G401 (cell line): ENCODE data around the gene CIAPIN1. TPM values are rescaled to one million over a fixed set of nuclear protein-coding genes. Genes with fewer than 3 reads are reported as not detected.
"Not testable (repeated sequence)": the region's sequence is repeated elsewhere in the genome, so short reads cannot be mapped to it uniquely, and the experiment has no call there.

Source experiments
- DNase-seq: peaks from one replicate; pipeline ENCODE4 v3.0.0-alpha.2; 2015; ENCODE audit warnings: low spot score
- in situ Hi-C: cut with HindIII; loops from 2 replicates; pipeline ENCODE4 v1.10.0; 2016; ENCODE audit warnings: low sequenced_read_pairs, mixed read lengths
- total RNA-seq: library from RNA; depleted of rRNA; stranded (reverse); fragments of >200 nt; shearing (Covaris generic); gene quantifications from 2 replicates; pipeline ENCODE4 v1.2.3, GENCODE V29; 2014

CIAPIN1 gene
- total RNA-seq, 1 experiment from 2014 or later, result 152 TPM

GRCh38 chr16:57452021-57452420, 4.8 kb upstream of the CIAPIN1 start:
- DNase-seq, result no peak
- in situ Hi-C loops, result no loop called here

- in situ Hi-C loops, result no loop called here
- peak; percentile 49 for DNase-seq
Observed at GRCh38 chr16:57446531-57447185, 527 bp downstream of the CIAPIN1 start.

GRCh38 chr16:57445510-57445909, 1.7 kb downstream of the CIAPIN1 start:
- in situ Hi-C loops, result no loop called here
- no peak for DNase-seq

GRCh38 chr16:57444711-57445110, 2.5 kb downstream of the CIAPIN1 start:
- in situ Hi-C loops, result no loop called here
- no peak for DNase-seq

- in situ Hi-C loops, result not testable (repeated sequence)
Observed at GRCh38 chr16:57440551-57440950, 6.6 kb downstream of the CIAPIN1 start.

GRCh38 chr16:57439947-57440346, 7.2 kb downstream of the CIAPIN1 start:
- in situ Hi-C loops, DNase-seq: not testable (repeated sequence)

More at GRCh38 chr16:57440551-57440950, 6.6 kb downstream of the CIAPIN1 start:
- not testable (repeated sequence) for DNase-seq

- no peak for DNase-seq
- in situ Hi-C loops, result no loop called here
Observed at GRCh38 chr16:57435838-57436237, 11.3 kb downstream of the CIAPIN1 start.

- DNase-seq, result no peak
- in situ Hi-C loops, result no loop called here
Observed at GRCh38 chr16:57434003-57434402, 13.2 kb downstream of the CIAPIN1 start.

GRCh38 chr16:57432989-57433388, 14.2 kb downstream of the CIAPIN1 start:
- no peak for DNase-seq
- in situ Hi-C loops, result no loop called here

- no peak for DNase-seq
- in situ Hi-C loops, result no loop called here
Observed at GRCh38 chr16:57432505-57432904, 14.7 kb downstream of the CIAPIN1 start.

- in situ Hi-C loops, result no loop called here
- DNase-seq, result no peak
Observed at GRCh38 chr16:57430955-57431354, 16.2 kb downstream of the CIAPIN1 start.

- no peak for DNase-seq
- in situ Hi-C loops, result no loop called here
Observed at GRCh38 chr16:57427824-57428223, 19.4 kb downstream of the CIAPIN1 start.

- in situ Hi-C loops, result no loop called here
- DNase-seq, result no peak
Observed at GRCh38 chr16:57427307-57427706, 19.9 kb downstream of the CIAPIN1 start.

GRCh38 chr16:57426356-57426755, 20.8 kb downstream of the CIAPIN1 start:
- no peak for DNase-seq
- in situ Hi-C loops, result no loop called here

- in situ Hi-C loops, result no loop called here
- DNase-seq, result no peak
Observed at GRCh38 chr16:57424583-57424982, 22.6 kb downstream of the CIAPIN1 start.

GRCh38 chr16:57423152-57423551, 24.0 kb downstream of the CIAPIN1 start:
- in situ Hi-C loops, result no loop called here
- DNase-seq, result no peak

GRCh38 chr16:57422026-57422944, 24.9 kb downstream of the CIAPIN1 start:
- peak; percentile 20 for DNase-seq
- in situ Hi-C loops, result no loop called here

GRCh38 chr16:57419506-57419905, 27.7 kb downstream of the CIAPIN1 start:
- DNase-seq, result no peak

GRCh38 chr16:57416084-57416483, 31.1 kb downstream of the CIAPIN1 start:
- in situ Hi-C loops, result no loop called here
- DNase-seq, result no peak

More at GRCh38 chr16:57419506-57419905, 27.7 kb downstream of the CIAPIN1 start:
- in situ Hi-C loops, result no loop called here

GRCh38 chr16:57413733-57414132, 33.5 kb downstream of the CIAPIN1 start:
- no peak for DNase-seq
- in situ Hi-C loops, result no loop called here
